GM12874 (cell line): ENCODE results near the gene MAST2.

ENCODE experiments used
- CTCF ChIP-seq: IDR thresholded peaks from 2 replicates; pipeline ENCODE4 v1.5.1; 2011; ENCODE audit warnings: low read depth, mild to moderate bottlenecking, control low read depth, low read length, moderate library complexity; ENCODE audit not compliant: insufficient read depth

The MAST2 gene

DNA sequence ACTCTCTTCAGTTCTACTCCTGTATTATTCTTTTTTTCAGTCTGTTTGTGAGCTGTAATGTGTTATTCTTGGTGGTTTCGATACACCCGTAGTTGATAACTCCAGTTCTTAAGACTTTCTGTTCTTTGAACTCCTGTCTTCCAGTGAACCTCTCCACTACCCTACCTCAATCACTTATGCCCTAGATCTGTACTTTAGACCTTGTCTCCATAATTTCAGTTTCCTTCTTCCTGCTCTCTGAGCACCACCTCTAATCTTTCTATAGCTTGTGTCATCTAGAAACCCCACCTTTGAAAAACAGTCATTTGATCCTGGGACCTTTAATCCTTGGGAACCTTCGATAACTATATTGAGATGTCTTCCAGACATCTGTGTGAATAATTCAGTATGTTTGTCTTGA lies 169.7 kb downstream of the MAST2 start:
- TF ChIP-seq CTCF = no peak

- no peak for TF ChIP-seq CTCF
Observed at GRCh38 chr1:45974541-45975269, 171.3 kb downstream of the MAST2 start.

- TF ChIP-seq CTCF = no peak
Observed at GRCh38 chr1:45976623-45977022, 173.2 kb downstream of the MAST2 start.

GRCh38 chr1:45979074-45979777 lies 175.8 kb downstream of the MAST2 start:
- no peak for TF ChIP-seq CTCF

GRCh38 chr1:45979778-45980176 lies 176.4 kb downstream of the MAST2 start:
- no peak for TF ChIP-seq CTCF

DNA sequence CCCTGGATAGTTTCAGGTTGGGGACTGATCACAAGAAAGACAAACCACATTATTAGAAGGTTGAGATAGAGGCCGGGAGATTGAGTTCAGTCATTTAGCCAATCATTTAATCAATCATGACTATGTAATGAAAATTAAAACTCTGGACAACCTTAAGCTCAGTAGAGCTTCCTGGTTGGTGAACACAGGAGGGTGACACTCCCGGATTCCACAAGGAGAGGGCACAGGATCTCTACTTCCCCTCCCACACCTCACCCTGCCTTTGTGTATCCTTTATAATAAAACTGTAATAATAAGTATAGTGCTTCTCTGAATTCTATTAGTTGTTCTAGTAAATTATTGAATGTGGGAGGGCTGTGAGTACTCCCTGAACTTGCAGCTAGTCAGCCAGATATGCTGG lies 178.9 kb downstream of the MAST2 start:
- TF ChIP-seq CTCF = no peak

DNA sequence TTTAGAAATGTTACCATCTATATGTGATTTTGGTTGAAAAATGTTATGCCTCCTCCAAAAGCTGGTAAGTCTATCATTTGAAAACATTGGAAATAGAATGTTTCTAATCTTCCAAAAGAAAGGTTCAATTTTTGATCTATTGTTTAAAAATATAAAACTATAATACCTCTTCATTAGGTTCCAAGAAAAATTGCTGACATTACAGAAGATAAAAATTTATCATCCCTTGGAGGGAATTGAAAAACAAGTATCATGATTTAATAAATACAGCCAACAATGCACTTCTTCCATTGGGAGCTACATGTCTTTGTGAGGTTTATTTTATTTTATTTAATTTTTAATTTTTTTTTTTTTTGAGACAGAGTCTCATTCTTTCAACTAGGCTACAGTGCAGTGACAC lies 180.6 kb downstream of the MAST2 start:
- TF ChIP-seq CTCF = no peak
